ENCODE measurements around the gene HADHA. TPM values are rescaled to one million over a fixed set of nuclear protein-coding genes. Genes with fewer than 3 reads are reported as not detected.

Gene HADHA
- polyA plus RNA-seq, 1 donor (not counting 4 experiments of a cell fraction or from before 2014, with no cell fraction given), result 150 TPM

GRCh38 chr2:26246818-26247217, 2.4 kb upstream of the HADHA start:
- dilution Hi-C loops (cut with MboI; ENCODE audit: extremely low pct_ligation_motif_present, low sequenced_read_pairs), result no loop called here
- TF ChIP-seq CTCF (optimal IDR thresholded peaks at IDR 0.05 in 1 of 3, IDR thresholded peaks at IDR 0.05 in 1 of 3, conservative IDR thresholded peaks at IDR 0.05 in 1 of 3; ENCODE audit: extremely low read depth in 1 of 3, insufficient read depth in 2 of 3, low read length in 3 of 3) (no peak), EZH2 (IDR thresholded peaks at IDR 0.05; ENCODE audit: low read length) (no peak)
- peak overlapping the region; percentile 97 for H3K9ac ChIP-seq (ENCODE audit: control insufficient read depth, extremely low read depth, insufficient read depth, low read length)

GRCh38 chr2:26245810-26246209, 1.4 kb upstream of the HADHA start:
- Histone ChIP-seq H3K27me3 (ENCODE audit: control insufficient read depth, extremely low read depth, insufficient read depth, low read length) (no peaks in the 10 kb centered on the region), H2AFZ (ENCODE audit: control insufficient read depth, low read length) (no peak overlapping the region), H3K4me2 (ENCODE audit: control insufficient read depth, extremely low read depth, insufficient read depth, low read depth, low read length) (peak overlapping the region; percentile 73), H3K79me2 (ENCODE audit: control insufficient read depth, insufficient read depth, low read length) (peaks cover 95% of the 10 kb centered on the region), H3K36me3 (ENCODE audit: control insufficient read depth in 2 of 2, extremely low read depth in 1 of 2, insufficient read depth in 2 of 2, low read length in 2 of 2) (no peaks in the 10 kb centered on the region), H4K20me1 (ENCODE audit: control insufficient read depth, extremely low read depth, insufficient read depth, low read length) (peaks cover 1% of the 10 kb centered on the region), H3K9ac (ENCODE audit: control insufficient read depth, extremely low read depth, insufficient read depth, low read length) (peak overlapping the region; percentile 97), H3K4me3 (ENCODE audit: control insufficient read depth in 2 of 3, extremely low read depth in 1 of 3, insufficient read depth in 2 of 3, low read depth in 1 of 3, low read length in 3 of 3) (peak overlapping the region; percentile 96 to 100 (median 96)), H3K4me1 (ENCODE audit: control insufficient read depth, extremely low read depth, insufficient read depth, low read length) (peaks cover 21% of the 10 kb centered on the region), H3K9me3 (ENCODE audit: control insufficient read depth, low read depth, low read length) (no peaks in the 10 kb centered on the region), H3K9me1 (ENCODE audit: control insufficient read depth, extremely low read depth, insufficient read depth, low read length) (no peaks in the 10 kb centered on the region), H3K27ac (ENCODE audit: control insufficient read depth, insufficient read depth, low read length) (peak overlapping the region; percentile 97)
- no peak for FAIRE-seq
- dilution Hi-C loops (cut with MboI; ENCODE audit: extremely low pct_ligation_motif_present, low sequenced_read_pairs), result no loop called here
- no peak for TF ChIP-seq CTCF (optimal IDR thresholded peaks at IDR 0.05 in 1 of 3, IDR thresholded peaks at IDR 0.05 in 1 of 3, conservative IDR thresholded peaks at IDR 0.05 in 1 of 3; ENCODE audit: extremely low read depth in 1 of 3, insufficient read depth in 2 of 3, low read length in 3 of 3)
- no peak for TF ChIP-seq EZH2 (IDR thresholded peaks at IDR 0.05; ENCODE audit: low read length)
- DNase-seq (ENCODE audit: low read depth, low spot score), result no peak

More at GRCh38 chr2:26246818-26247217, 2.4 kb upstream of the HADHA start:
- Histone ChIP-seq H3K4me2 (ENCODE audit: control insufficient read depth, extremely low read depth, insufficient read depth, low read depth, low read length) (peak overlapping the region; percentile 73), H3K4me1 (ENCODE audit: control insufficient read depth, extremely low read depth, insufficient read depth, low read length) (peaks cover 21% of the 10 kb centered on the region), H2AFZ (ENCODE audit: control insufficient read depth, low read length) (peak overlapping the region; percentile 70), H3K79me2 (ENCODE audit: control insufficient read depth, insufficient read depth, low read length) (peaks cover 95% of the 10 kb centered on the region), H3K9me3 (ENCODE audit: control insufficient read depth, low read depth, low read length) (no peaks in the 10 kb centered on the region), H3K27me3 (ENCODE audit: control insufficient read depth, extremely low read depth, insufficient read depth, low read length) (no peaks in the 10 kb centered on the region), H3K4me3 (ENCODE audit: control insufficient read depth in 2 of 3, extremely low read depth in 1 of 3, insufficient read depth in 2 of 3, low read depth in 1 of 3, low read length in 3 of 3) (peak overlapping the region; percentile 2 to 96 (median 63)), H3K36me3 (ENCODE audit: control insufficient read depth in 2 of 2, extremely low read depth in 1 of 2, insufficient read depth in 2 of 2, low read length in 2 of 2) (no peaks in the 10 kb centered on the region), H3K9me1 (ENCODE audit: control insufficient read depth, extremely low read depth, insufficient read depth, low read length) (no peaks in the 10 kb centered on the region), H4K20me1 (ENCODE audit: control insufficient read depth, extremely low read depth, insufficient read depth, low read length) (no peaks in the 10 kb centered on the region), H3K27ac (ENCODE audit: control insufficient read depth, insufficient read depth, low read length) (peak overlapping the region; percentile 97)
- no peak for DNase-seq (ENCODE audit: low read depth, low spot score)
- peak; percentile 57 for FAIRE-seq

All from keratinocyte (primary cell).